ENCODE measurements around the gene FITM1. TPM values are rescaled to one million over a fixed set of nuclear protein-coding genes. Genes with fewer than 3 reads are reported as not detected.

FITM1 gene
- total RNA-seq, 1 experiment from 2014 or later = 0.72 TPM

DNA sequence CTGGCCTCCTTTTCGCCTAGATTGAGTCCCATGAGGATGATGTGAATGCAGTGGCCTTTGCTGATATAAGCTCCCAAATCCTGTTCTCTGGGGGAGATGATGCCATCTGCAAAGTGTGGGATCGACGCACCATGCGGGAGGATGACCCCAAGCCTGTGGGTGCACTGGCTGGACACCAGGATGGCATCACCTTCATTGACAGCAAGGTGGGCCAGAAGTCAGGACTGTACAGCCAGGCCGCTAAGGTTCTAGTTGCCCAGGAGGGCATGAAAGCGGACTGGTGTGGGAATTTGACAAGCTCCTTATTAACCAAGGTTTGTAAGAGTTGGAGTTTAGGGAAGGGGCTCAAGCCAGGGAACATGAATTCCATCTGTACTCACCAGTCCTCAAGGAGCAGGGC lies 10.8 kb upstream of the FITM1 start:
- Histone ChIP-seq H2BK120ac (ENCODE audit: low read depth, low read length, poor library complexity, severe bottlenecking) (no peak overlapping the region), H4K20me1 (ENCODE audit: control insufficient read depth, insufficient read depth, insufficient read length) (no peaks in the 10 kb centered on the region), H2AFZ (ENCODE audit: low read length) (no peak overlapping the region), H3K56ac (ENCODE audit: insufficient read length, low read depth, low read length) (no peak overlapping the region), H3K23ac (ENCODE audit: insufficient read length, low read depth, low read length) (no peak overlapping the region), H3K9ac (ENCODE audit: extremely low read depth, insufficient read length, low read length) (no peak overlapping the region), H2BK20ac (ENCODE audit: low read depth, low read length, poor library complexity, severe bottlenecking) (no peak overlapping the region), H3K27me3 (ENCODE audit: insufficient read depth, low read length) (no peaks in the 10 kb centered on the region), H3K14ac (ENCODE audit: insufficient read depth, low read length) (no peak overlapping the region), H4K8ac (replicated peaks; ENCODE audit: insufficient read length, low read depth, low read length) (no peak overlapping the region), H3K79me2 (ENCODE audit: insufficient read depth, low read length) (no peaks in the 10 kb centered on the region), H2AK5ac (ENCODE audit: insufficient read length, low read length) (no peak overlapping the region), H4K5ac (ENCODE audit: insufficient read length, low read depth, low read length) (no peak overlapping the region), H3K9me3 (ENCODE audit: control insufficient read depth, low read depth, low read length) (no peaks in the 10 kb centered on the region), H2BK5ac (ENCODE audit: insufficient read length, low read length) (no peak overlapping the region), H3K4ac (ENCODE audit: low read depth, low read length) (no peak overlapping the region), H3K23me2 (ENCODE audit: insufficient read length, low read depth, low read length, poor library complexity, severe bottlenecking) (peaks cover 4% of the 10 kb centered on the region), H2BK15ac (ENCODE audit: low read depth, low read length) (no peak overlapping the region), H3K79me1 (ENCODE audit: insufficient read depth, low read depth, low read length, poor library complexity, severe bottlenecking) (no peaks in the 10 kb centered on the region), H3K18ac (ENCODE audit: insufficient read length, low read depth, low read length) (no peak overlapping the region), H3K4me2 (ENCODE audit: insufficient read depth, insufficient read length, low read length) (no peak overlapping the region), H3K27ac (ENCODE audit: insufficient read length, low read depth, low read length) (no peak overlapping the region), H4K91ac (ENCODE audit: insufficient read length, low read depth, low read length) (no peak overlapping the region), H2BK12ac (ENCODE audit: insufficient read length, low read depth, low read length) (no peak overlapping the region), H3K4me1 (ENCODE audit: insufficient read depth, low read length) (no peaks in the 10 kb centered on the region), H3T11ph (ENCODE audit: low read length) (no peak overlapping the region)
- no CpG with 5 or more reads among the region's 6 CpGs for WGBS (ENCODE audit: extremely low coverage, insufficient read length, low lambda C conversion rate)
- Mint-ChIP-seq H3K27ac (no peak overlapping the region), H3K4me1 (peaks cover 12 to 15% of the 10 kb centered on the region in 2 experiments), H3K9me3 (no peaks in the 10 kb centered on the region; a peak in 1 of 5 replicates), H3K4me3 (no peak overlapping the region), H3K27me3 (ENCODE audit: low read depth) (peaks cover 3% of the 10 kb centered on the region; the same call in 1 of the 2 replicates), H3K36me3 (ENCODE audit: insufficient read depth in 1 of 3, low read depth in 3 of 3) (peaks cover 24 to 76% (median 74%) of the 10 kb centered on the region in 3 experiments; a peak in 6 of 7 replicates)
- TF ChIP-seq, protein P1, sequence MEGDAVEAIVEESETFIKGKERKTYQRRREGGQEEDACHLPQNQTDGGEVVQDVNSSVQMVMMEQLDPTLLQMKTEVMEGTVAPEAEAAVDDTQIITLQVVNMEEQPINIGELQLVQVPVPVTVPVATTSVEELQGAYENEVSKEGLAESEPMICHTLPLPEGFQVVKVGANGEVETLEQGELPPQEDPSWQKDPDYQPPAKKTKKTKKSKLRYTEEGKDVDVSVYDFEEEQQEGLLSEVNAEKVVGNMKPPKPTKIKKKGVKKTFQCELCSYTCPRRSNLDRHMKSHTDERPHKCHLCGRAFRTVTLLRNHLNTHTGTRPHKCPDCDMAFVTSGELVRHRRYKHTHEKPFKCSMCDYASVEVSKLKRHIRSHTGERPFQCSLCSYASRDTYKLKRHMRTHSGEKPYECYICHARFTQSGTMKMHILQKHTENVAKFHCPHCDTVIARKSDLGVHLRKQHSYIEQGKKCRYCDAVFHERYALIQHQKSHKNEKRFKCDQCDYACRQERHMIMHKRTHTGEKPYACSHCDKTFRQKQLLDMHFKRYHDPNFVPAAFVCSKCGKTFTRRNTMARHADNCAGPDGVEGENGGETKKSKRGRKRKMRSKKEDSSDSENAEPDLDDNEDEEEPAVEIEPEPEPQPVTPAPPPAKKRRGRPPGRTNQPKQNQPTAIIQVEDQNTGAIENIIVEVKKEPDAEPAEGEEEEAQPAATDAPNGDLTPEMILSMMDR (conservative IDR thresholded peaks at IDR 0.05) = no peak
- DNase-seq = no peak

Data from H9 (cell line).